GM12878 (cell line): Measurements from ENCODE around the gene SLC35E2B. TPM values are rescaled to one million over a fixed set of nuclear protein-coding genes. Genes with fewer than 3 reads are reported as not detected.

Experiments
- ATAC-seq: fragments of 200-7000 bp; cut with Tn5 transposase; 3 replicates; pipeline ENCODE4 v1.9.1; 2020; ENCODE audit warnings: mild to moderate bottlenecking, moderate library complexity
- BruUV-seq: library from RNA; stranded (reverse); fragments of 400-500 nt; replicated peaks from 2 replicates; lab custom pipeline; 2021; lab: Mats Ljungman, UMichigan
- CTCF ChIA-PET: fragments of 300-600 bp; sonication (Branson Sonifier 250); formaldehyde crosslinking; extraction: SDS; loops from one replicate; lab custom pipeline; 2021; ENCODE audit warnings: inconsistent platforms; lab: Yijun Ruan, JAX
- POLR2A ChIA-PET: fragments of 350-600 bp; formaldehyde crosslinking; extraction: SDS; loops from one replicate; lab custom pipeline; 2021; ENCODE audit warnings: inconsistent platforms; lab: Charles Lee
- RAD21 ChIA-PET: fragments of 300-600 bp; sonication (Branson Sonifier 250); formaldehyde crosslinking; loops from one replicate; lab custom pipeline; 2023; ENCODE audit warnings: antibody characterized with exemption; ENCODE audit not compliant: unreplicated experiment; lab: Charles Lee
- SMC1A ChIA-PET: fragments of 300-600 bp; sonication (Branson Sonifier 250); formaldehyde crosslinking; loops from one replicate; lab custom pipeline; 2023; ENCODE audit not compliant: unreplicated experiment, uncharacterized antibody; lab: Charles Lee
- DNase-seq: peaks from one replicate; pipeline ENCODE4 v3.0.0-alpha.2; 2011; ENCODE audit warnings: low read depth, low spot score
- FAIRE-seq: peaks from 3 replicates; lab custom pipeline; 2011; peaks lifted over from hg19 to GRCh38; lab: Jason Lieb, UNC
- H2AFZ ChIP-seq: 2 replicates; pipeline ENCODE4 v1.6.0; 2011; ENCODE audit warnings: low read depth, low read length, control low read depth; ENCODE audit not compliant: control insufficient read depth
- H3K27ac ChIP-seq: 2 replicates; pipeline ENCODE4 v1.5.1; 2011; ENCODE audit warnings: control low read depth; ENCODE audit not compliant: control insufficient read depth, insufficient read depth
- H3K27me3 ChIP-seq, 2 experiments: replicated peaks in 1 of 2; 2 replicates each; pipeline versions ENCODE4 v1.6.0 to v1.6.1; 2011; ENCODE audit warnings: low read length in 1 of 2; ENCODE audit not compliant: control insufficient read depth in 2 of 2, insufficient read depth in 2 of 2
- H3K36me3 ChIP-seq, 2 experiments: 2 replicates each; pipeline ENCODE4 v1.5.1; 2011; ENCODE audit warnings: low read length in 1 of 2; ENCODE audit not compliant: control insufficient read depth in 2 of 2, insufficient read depth in 2 of 2
- H3K4me1 ChIP-seq: 2 replicates; pipeline ENCODE4 v1.6.1; 2011; ENCODE audit warnings: mild to moderate bottlenecking, low read length, moderate library complexity, mixed read lengths; ENCODE audit not compliant: control insufficient read depth, insufficient read depth
- H3K4me2 ChIP-seq: 2 replicates; pipeline ENCODE4 v1.6.0; 2011; ENCODE audit warnings: control low read depth; ENCODE audit not compliant: control insufficient read depth, insufficient read depth
- H3K4me3 ChIP-seq: fragments of 200-600 bp; sonication (generic); 2 replicates; pipeline ENCODE4 v1.5.1; 2016
- H3K79me2 ChIP-seq: 2 replicates; pipeline ENCODE4 v1.6.0; 2011; ENCODE audit warnings: low read length; ENCODE audit not compliant: control insufficient read depth, insufficient read depth
- H3K9ac ChIP-seq: 2 replicates; pipeline ENCODE4 v1.8.0; 2011; ENCODE audit warnings: low read length, control low read depth, mixed read lengths; ENCODE audit not compliant: control insufficient read depth, insufficient read depth
- H3K9me3 ChIP-seq: replicated peaks from 3 replicates; pipeline ENCODE4 v1.5.1; 2011; ENCODE audit warnings: mild to moderate bottlenecking, low read length; ENCODE audit not compliant: control insufficient read depth, insufficient read depth
- H4K20me1 ChIP-seq: 2 replicates; pipeline ENCODE4 v1.6.0; 2011; ENCODE audit not compliant: control insufficient read depth, insufficient read depth
- CHD4 ChIP-seq: fragments of 200-600 bp; sonication (generic); IDR thresholded peaks from 2 replicates; pipeline ENCODE4 v1.6.1; 2016; ENCODE audit warnings: mild to moderate bottlenecking
- EGR1 ChIP-seq, 2 experiments: IDR thresholded peaks; 1 replicate in 1 of 2; 2 replicates in 1 of 2; pipeline ENCODE4 v1.6.1; 2011 to 2012; ENCODE audit warnings: low read depth in 2 of 2, low read length in 2 of 2, borderline replicate concordance in 1 of 2, mild to moderate bottlenecking in 1 of 2, moderate library complexity in 1 of 2
- FOXM1 ChIP-seq: IDR thresholded peaks from 2 replicates; pipeline ENCODE4 v1.6.1; 2012; ENCODE audit warnings: low read depth, mild to moderate bottlenecking, inconsistent platforms, low read length, moderate library complexity
- TAF1 ChIP-seq: IDR thresholded peaks from 2 replicates; pipeline ENCODE4 v1.6.1; 2011; ENCODE audit warnings: mild to moderate bottlenecking, low read depth, low read length, borderline replicate concordance
- WRNIP1 ChIP-seq: IDR thresholded peaks from 2 replicates; pipeline ENCODE4 v1.6.1; 2011; ENCODE audit warnings: low read depth, low read length, improper control_type of control experiment, borderline replicate concordance
- ZNF207 ChIP-seq: fragments of 450-650 bp; IDR thresholded peaks from 2 replicates; pipeline ENCODE4 v1.6.1; 2014; ENCODE audit warnings: antibody characterized with exemption, mild to moderate bottlenecking, borderline replicate concordance
- WGBS: methylation state at CpG from one replicate; pipeline ENCODE4 v1.1.6; 2016; ENCODE audit warnings: low lambda C conversion rate; ENCODE audit not compliant: insufficient replicate concordance, insufficient coverage; ENCODE audit errors: missing lambda C conversion rate; 5-methylcytosine and 5-hydroxymethylcytosine counted together
- in situ Hi-C: fragments of 300-500 bp; cut with MboI; formaldehyde crosslinking; loops from 9 replicates; pipeline ENCODE4 v1.14.3; 2018; ENCODE audit warnings: mixed read lengths
- intact Hi-C: fragments of 100-400 bp; cut with micrococcal nuclease; formaldehyde crosslinking; loops from one replicate; pipeline ENCODE4 v1.14.2; 2022; ENCODE audit not compliant: unreplicated experiment
- polyA plus RNA-seq, 11 experiments: library from polyadenylated mRNA; depleted of rRNA in 4 of 11; unstranded in 6 of 11; stranded (reverse) in 5 of 11; fragments of >200 nt; fragmentation: Nextera tagmentation in 4 of 11; fragmentation: Illumina TruSeq in 1 of 11; extraction: Ambion mirVana in 4 of 11; extraction: Trizol in 1 of 11; gene quantifications; 1 replicate in 1 of 11; 2 replicates in 10 of 11; pipeline versions ENCODE4 v1.2.1 to v1.2.3, GENCODE V29; 2011 to 2016; ENCODE audit warnings: inconsistent platforms in 2 of 11, missing spikeins in 2 of 11, low read depth in 1 of 11
- total RNA-seq, 4 experiments: library from RNA; depleted of rRNA in 3 of 4; stranded (reverse); fragments of >200 nt in 3 of 4; fragmentation: Illumina TruSeq in 1 of 4; extraction: Trizol in 1 of 4; gene quantifications; 2 replicates each; pipeline versions ENCODE4 v1.2.1 to v1.2.3, GENCODE V29; 2013 to 2021
- TF ChIP-seq, protein P1 (sequence below): fragments of 450-650 bp; IDR thresholded peaks from 2 replicates; pipeline ENCODE4 v1.6.1; 2018; ENCODE audit warnings: mild to moderate bottlenecking, low read depth, moderate library complexity; ENCODE audit not compliant: partially characterized antibody

SLC35E2B gene
- total and polyA plus RNA-seq, 10 of the 15 experiments (the other 5 are each of a cell fraction or from before 2014, with no cell fraction given) = 2.6 to 36.7 (median 18.6) TPM

DNA sequence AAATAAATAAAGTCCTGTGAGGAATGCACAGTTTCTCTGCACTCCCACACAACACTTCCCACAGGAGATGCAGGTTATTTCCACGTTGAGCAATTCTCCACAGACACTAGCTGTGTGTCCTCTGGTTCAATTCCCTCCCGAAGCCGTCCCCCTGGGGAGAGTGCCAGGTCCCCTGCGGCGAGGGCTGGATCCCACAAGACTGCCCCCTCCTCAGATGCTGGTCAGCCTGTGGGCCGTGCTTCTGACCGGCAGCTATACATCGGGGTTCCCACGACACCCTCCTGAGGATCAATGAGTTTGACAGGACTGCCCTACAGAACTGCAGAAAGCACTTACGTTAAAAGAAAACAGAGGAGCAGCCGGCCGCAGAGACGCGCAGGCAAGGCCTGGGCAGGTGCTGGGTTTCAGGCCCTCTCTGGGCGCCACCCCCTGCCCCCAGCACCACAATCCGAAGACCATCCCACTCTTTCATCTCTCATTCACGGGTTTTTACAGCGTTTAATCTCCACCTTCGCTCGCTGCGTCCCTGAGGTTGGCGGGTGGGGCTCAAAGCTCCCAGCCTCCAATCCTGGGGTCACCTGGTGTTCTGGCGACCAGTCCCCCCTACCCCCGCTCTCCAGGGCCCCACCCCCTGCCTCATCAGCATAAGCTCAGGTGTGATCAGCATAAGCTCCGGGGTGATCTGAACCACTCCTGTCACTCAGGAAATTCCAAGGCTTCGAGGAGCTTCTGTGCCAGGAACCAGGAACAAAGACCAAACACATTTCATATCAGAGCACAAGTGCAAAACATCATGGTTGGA lies 9.3 kb downstream of the SLC35E2B start (continued):
- TF ChIP-seq, protein P1, sequence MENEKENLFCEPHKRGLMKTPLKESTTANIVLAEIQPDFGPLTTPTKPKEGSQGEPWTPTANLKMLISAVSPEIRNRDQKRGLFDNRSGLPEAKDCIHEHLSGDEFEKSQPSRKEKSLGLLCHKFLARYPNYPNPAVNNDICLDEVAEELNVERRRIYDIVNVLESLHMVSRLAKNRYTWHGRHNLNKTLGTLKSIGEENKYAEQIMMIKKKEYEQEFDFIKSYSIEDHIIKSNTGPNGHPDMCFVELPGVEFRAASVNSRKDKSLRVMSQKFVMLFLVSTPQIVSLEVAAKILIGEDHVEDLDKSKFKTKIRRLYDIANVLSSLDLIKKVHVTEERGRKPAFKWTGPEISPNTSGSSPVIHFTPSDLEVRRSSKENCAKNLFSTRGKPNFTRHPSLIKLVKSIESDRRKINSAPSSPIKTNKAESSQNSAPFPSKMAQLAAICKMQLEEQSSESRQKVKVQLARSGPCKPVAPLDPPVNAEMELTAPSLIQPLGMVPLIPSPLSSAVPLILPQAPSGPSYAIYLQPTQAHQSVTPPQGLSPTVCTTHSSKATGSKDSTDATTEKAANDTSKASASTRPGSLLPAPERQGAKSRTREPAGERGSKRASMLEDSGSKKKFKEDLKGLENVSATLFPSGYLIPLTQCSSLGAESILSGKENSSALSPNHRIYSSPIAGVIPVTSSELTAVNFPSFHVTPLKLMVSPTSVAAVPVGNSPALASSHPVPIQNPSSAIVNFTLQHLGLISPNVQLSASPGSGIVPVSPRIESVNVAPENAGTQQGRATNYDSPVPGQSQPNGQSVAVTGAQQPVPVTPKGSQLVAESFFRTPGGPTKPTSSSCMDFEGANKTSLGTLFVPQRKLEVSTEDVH = no peak
- TF ChIP-seq ZNF207 = no peak
- TF ChIP-seq TAF1 = no peak
- no peak for TF ChIP-seq FOXM1
- no peak for TF ChIP-seq WRNIP1
- TF ChIP-seq EGR1 (IDR thresholded peaks at IDR 0.05; ENCODE audit: borderline replicate concordance in 1 of 2, low read depth in 2 of 2, low read length in 2 of 2) = no peak

GRCh38 chr1:1680912-1681273 lies 11.7 kb downstream of the SLC35E2B start:
- ChIA-PET POLR2A (no interaction called here), RAD21 (no interaction called here), CTCF (no interaction called here), SMC1A (no interaction called here)
- Histone ChIP-seq H3K9ac (no peak overlapping the region), H3K36me3 (peaks cover 0 to 6% of the 10 kb centered on the region in 2 experiments; a peak in 1 of 4 replicates), H2AFZ (no peak overlapping the region), H3K4me3 (no peak overlapping the region), H3K4me1 (peaks cover 24% of the 10 kb centered on the region), H3K4me2 (no peak overlapping the region), H3K27me3 (no peaks in the 10 kb centered on the region), H3K79me2 (peaks cover 15% of the 10 kb centered on the region), H4K20me1 (no peaks in the 10 kb centered on the region), H3K9me3 (no peaks in the 10 kb centered on the region), H3K27ac (no peak overlapping the region)
- ATAC-seq (no peak), DNase-seq (no peak), FAIRE-seq (no peak)
- intact Hi-C loops (no loop called here), in situ Hi-C loops (no loop called here)
- BruUV-seq = no TSS peak
- no peak for TF ChIP-seq CHD4
- WGBS = 83% methylated on average over 11 of the region's 11 CpGs
